ENCODE measurements around the gene IL31.
"Not testable (repeated sequence)": the region's sequence is repeated elsewhere in the genome, so short reads cannot be mapped to it uniquely, and the experiment has no call there.

The IL31 gene

DNA sequence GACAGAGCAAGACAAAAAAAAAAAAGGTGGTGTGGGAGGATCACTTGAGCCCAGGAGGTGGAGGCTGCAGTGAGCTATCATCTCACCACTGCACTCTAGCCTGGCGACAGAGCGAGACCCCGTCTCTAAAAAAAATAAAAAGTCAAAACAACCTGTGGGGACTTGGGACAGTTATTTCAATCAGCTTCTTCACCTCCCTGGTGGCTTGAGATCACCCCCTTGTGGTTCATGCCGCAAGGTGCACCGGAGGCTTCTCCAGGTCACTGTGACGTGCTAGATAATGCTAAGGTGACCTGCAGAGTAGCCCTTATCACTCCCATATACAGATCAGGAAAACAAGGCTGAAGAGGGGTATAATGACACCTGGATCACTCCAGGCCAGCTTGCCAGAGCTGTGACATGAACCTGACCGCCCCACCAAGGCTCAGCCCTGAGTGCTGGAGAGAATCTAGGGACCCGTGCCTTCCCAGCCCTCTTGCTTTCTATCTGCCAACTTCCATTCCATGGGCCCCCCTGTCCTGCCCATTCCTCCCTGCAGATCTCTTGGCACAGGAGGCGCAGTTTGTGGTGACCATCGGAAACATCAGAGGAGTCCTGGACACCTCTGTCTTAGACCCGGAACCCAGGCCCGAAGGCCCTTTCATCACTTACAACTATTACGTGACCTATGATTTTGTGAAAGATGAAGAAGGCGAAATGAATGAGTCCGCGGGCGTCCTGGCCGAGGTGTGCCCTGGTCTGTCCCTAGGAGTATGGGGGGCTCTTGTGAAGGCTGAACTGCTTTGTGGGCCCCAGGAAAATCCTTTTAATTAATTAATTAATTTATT is 17.0 kb upstream of the IL31 start:
- DNase-seq, result peak; percentile 14 to 50

DNA sequence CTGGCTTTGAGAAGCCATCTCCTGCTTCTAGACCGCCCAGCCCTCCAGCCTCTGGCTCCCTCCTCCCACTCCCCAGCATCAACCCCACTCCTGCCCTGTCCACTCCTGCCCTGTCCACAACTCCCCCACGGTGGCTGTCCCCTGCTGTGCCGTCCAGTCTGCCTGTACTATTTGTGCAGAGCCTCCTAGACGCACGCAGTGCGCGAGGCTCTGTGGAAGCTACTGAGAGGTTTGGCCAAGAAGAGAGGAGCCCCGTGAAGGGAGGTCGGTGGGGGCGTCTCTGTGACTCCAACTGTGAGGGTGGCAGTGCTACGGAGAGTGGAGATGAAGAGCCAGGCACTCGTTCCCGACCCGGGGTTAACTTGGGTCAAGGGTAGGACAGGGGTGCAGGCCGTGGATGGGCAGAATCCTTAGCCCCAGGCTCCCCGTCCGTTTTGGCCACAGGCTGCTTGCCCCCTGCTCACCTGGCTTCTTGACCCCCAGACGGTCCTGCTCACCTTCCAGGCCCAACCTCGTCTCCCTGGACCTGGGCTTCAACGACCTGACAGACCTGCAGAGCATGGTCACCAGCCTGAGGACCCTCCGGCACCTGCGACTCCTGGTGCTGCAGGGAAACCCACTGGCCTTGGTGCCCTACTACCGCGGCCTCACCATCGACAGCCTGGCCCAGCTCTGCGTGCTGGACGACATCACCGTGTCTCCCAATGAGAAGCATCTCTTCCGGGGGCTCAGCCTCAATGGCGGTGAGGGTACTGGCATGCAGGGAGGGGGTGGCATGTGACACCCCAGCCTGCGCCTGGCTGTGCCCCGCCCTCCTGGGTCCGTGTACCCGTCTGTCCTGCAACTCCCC is 15.8 kb upstream of the IL31 start:
- no peak for DNase-seq

DNA sequence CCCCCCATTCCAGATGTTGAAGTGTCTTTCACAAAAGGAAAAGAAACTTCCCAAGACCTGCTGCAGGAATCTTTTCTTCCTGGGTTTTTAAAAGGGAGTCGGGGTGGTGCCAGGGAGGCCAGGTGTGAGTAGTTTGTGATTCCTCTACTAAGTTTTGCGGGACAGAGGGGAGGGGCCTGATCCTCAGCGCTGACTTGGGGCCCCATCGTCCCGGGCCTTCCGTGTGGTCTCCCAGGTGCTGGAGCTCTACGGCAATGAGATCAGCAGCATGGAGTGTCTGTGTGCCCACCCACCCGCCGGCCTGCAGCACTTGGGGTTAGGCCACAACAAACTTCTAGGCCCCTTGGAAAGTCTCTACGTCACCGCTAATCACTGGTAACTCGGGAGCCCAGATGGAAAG is 13.4 kb upstream of the IL31 start:
- no peak for DNase-seq

- no peak for DNase-seq
Observed at GRCh38 chr12:122185494-122186082, 11.6 kb upstream of the IL31 start.

DNA sequence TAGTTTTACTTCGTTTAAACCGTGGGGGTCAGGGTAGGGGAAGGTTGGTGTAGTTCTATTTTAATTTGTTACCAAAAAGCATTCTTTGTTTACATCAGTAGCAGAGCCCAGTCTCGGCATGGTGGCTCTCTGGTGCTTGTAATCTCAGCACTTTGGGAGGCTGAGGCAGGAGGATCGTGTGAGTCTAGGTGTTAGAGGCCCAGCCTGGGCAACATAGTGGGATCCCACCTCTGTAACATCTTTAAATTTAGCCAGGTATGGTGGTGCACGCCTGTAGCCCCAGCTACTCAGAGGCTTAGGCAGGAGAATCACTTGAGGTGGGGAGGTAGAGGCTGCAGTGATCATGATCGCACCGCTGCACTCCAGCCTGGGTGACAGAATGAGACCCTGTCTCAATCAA is 11.1 kb upstream of the IL31 start:
- DNase-seq, result no peak

GRCh38 chr12:122184517-122184916 is 10.5 kb upstream of the IL31 start:
- DNase-seq, result no peak

DNA sequence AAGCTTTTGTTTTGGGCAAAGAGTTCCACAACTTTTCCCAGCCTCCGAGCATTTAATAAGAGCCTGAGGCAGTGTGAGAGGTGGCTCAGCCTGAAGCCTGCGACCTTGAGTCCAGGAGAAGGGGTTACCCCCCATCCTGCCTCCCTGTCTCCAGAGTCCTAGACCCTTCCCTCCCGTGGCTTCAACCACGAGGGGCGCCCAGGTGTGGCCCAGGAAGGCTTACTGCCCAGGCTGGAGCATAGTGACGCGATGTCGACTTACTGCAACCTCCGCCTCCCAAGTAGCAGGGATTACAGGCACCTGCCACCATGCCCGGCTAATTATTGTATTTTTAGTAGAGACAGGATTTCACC is 9.5 kb upstream of the IL31 start:
- no peak for DNase-seq

GRCh38 chr12:122182887-122183587 is 9.0 kb upstream of the IL31 start, which contains the start of gene LRRC43:
Gene LRRC43 (plus strand): TSS chr12:122183123. CDS start chr12:122183145, 22 bp downstream.
- peak in 1 of 2 experiments; percentile 74 for DNase-seq

DNA sequence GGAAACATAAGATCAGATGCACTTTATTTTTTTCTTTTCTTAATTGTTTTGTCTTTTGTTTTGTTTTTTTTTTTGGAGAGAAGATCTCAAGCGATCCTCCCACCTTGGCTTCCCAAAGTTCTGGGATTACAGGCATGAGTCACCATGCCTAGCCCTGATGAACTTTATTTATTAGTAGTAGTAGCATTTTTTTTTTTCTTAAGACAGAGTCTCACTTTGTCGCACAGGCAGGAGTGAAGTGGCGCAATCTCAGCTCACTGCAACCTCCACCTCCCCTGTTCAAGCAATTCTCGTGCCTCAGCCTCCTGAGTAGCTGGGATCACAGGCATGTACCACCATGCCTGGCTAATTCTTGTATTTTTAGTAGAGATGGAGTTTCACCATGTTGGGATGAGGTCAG is 2.5 kb upstream of the IL31 start:
- DNase-seq, result not testable (repeated sequence)

DNA sequence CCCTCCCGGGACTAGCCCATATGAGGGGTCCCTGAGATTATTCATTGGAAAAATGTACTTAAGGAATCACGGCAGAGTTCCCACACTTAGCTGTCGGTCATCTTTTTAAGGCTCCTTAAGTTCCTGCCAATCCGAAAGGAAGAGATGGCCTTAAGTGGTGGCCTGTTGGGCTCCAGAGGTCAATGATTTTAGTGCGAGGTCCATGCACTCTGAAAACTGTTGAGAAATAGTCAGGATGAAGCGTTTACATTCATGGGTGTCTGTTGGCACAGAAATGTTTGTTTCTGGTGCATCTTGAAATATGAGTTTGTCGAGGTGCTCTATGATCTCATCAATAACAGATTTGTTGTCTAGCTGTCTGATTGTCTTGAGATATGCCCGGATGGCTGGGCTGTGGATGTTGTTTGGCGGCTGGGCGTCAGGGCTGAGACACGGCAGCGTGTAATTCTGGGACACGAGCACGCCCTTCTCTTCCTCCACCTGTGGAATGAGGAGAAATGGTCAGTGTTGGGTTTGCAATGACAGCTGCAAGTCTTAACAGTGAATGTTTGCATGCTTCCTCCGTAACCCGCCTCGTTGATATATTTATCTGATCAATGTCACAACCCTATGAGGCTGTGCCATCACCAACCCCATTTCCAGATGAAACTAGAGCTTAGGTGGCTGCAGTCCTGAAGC is 1.6 kb downstream of the IL31 start:
- DNase-seq, result no peak

DNA sequence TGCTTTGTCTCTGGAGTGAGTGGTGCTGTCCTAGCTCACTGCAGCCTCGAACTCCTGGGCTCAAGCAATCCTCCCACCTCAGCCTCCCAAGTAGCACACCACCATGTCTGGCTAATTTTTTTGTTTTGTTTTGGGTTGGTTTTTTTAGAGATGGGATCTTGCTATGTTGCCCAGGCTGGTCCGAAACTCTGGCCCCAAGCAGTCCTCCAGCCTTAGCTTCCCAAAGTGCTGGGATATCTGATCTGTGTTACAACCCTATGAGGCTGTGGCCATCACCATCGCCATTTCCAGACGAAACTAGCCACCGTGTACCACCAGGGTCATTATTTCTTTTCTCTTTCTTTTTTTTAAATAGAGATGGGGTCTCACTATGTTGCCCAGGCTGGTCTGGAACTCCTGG is 2.6 kb downstream of the IL31 start:
- no peak for DNase-seq

- no peak for DNase-seq
Observed at GRCh38 chr12:122168492-122168891, 5.5 kb downstream of the IL31 start.

DNA sequence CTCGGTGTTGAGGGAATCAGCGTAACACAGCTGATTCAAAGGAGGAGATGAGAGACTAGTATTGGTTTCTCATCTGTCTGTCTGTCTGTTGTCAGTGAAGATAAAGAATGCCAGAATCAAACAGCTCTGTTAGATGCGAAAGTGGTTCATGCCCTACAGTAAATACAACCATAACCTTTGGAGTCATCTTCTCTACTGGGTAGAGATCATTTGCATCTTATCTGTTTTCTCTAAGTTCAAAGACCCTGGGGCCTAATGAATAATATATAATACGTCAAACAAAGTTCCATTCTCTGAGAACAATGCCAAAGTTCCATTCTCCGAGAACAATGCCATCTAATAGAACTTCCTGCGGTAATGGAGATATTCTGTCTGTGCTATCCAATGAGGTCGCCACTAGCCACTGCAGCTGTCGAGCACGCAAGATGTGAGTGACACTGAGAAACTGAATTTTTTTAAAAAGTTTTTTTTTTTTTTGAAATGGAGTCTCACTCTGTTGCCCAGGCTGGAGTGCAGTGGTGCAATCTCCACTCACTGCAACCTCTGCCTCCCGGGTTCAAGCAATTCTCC is 6.6 kb downstream of the IL31 start:
- no peak for DNase-seq

GRCh38 chr12:122166422-122167349 is 7.3 kb downstream of the IL31 start:
- no peak for DNase-seq

GRCh38 chr12:122162976-122163375 is 11.0 kb downstream of the IL31 start:
- DNase-seq, result no peak

DNA sequence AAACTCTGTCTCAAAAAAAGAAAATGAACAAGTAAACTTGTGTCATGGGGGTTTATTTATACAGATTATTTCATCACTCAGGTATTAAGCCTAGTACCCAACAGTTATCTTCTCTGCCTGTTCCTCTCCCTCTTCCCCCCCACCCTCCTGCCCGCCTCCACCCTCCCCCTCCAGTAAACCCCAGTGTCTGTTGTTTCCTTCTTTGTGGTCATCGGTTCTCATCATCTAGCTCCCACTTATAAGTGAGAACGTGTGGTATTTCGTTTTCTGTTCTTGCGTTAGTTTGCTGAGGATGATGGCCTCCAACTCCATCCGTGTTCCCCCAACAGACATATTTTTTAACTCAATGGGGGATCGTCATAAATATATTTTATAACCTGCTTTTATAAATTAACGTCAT is 12.3 kb downstream of the IL31 start:
- no peak for DNase-seq

DNA sequence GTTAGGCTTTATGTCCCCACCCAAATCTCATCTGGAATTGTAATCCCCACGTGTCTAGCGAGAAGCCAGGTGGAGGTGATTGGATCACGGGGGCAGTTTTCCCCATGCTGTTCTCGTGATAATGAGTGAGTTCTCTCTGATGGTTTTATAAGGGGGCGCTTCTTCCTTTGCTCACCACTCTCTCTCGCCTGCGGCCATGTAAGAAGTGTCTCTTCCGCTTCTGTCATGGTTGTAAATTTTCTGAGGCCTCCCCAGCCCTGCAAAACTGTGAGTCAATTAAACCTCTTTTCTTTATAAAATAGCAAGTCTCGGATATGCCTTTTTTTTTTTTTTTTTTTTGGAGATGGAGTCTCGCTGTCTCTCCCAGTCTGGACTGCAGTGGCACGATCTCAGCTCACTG is 13.3 kb downstream of the IL31 start:
- no peak for DNase-seq

DNA sequence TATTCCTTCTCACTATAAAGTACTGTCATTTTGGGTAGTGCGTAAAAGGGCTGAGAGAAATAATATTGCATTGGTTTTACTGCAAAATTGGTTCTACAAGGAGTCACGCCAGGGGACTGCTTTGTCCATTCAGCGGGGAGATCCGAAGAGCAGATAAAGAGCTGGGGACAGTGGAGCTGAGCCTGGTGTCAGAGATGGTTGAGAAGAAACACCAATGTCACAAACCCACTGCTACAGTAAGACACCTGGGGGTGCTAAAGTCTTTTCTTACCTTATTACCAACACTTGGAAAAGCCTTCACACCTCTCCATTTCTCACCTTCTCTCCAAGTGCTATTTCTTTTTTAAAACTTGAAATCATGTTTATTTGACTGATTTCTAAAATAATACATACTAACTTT is 14.1 kb downstream of the IL31 start:
- DNase-seq, result no peak

DNA sequence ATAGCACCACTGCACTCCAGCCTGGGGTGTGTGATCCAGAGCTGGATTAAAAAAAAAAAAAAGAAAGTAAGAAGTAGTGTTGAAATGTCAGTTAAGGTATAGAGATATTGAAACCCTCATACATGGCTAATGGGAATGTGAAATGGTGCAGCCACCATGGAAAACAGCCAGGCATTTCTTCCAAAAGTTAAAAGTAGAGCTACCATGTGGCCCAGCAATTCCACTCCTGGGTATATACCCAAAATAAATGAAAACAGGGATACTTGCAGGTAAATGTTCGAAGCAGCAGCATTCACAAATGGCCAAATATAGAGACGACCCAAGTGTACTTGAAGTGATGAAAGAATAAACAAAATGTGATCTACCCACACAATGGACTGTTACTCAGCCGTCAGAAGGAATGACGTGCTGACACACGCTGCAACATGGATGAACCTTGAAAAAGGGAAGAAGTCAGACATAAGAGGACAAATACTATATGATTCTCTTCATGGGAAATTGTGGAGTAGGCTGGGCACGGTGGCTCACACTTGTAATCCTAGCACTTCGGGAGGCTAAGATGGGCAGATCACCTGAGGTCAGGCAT is 15.2 kb downstream of the IL31 start:
- no peak for DNase-seq

GRCh38 chr12:122155705-122156104 is 18.3 kb downstream of the IL31 start:
- no peak for DNase-seq

DNA sequence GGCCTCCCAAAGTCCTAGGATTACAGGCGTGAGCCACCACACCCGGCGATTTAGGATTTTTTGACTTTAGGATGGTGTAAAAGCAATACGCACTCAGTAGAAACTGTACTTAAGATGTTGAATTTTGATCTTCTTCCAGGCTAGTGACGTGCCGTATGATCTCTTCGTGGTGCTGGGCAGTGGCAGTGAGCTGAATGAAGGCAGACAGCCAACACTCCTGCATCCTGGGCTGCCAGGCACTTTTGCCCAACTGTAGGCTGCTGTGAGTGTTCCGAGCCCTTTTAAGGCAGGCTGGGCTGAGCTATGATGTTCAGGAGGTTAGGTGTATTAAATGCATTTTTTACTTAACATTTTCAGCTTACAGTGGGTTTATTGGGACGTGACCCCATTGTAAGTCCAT is 21.3 kb downstream of the IL31 start:
- DNase-seq, result no peak
